ENCODE measurements around the gene HIRIP3.
"Not testable (repeated sequence)": the region's sequence is repeated elsewhere in the genome, so short reads cannot be mapped to it uniquely, and the experiment has no call there.

The HIRIP3 gene

GRCh38 chr16:29995324-29995910 lies at the start of gene HIRIP3:
Gene HIRIP3, minus strand, starts transcription at chr16:29995617. Its CDS starts 12 bp downstream, at chr16:29995605.
- TF ChIP-seq PATZ1 (CRISPR knock-in tag; IDR thresholded peaks at IDR 0.05; ENCODE audit: borderline replicate concordance) (no peak), ISL1 (CRISPR knock-in tag; IDR thresholded peaks at IDR 0.05) (no peak), ZC3H10 (CRISPR knock-in tag; IDR thresholded peaks at IDR 0.05) (no peak), BACH2 (CRISPR knock-in tag; IDR thresholded peaks at IDR 0.05; ENCODE audit: borderline replicate concordance) (no peak), ZFP3 (CRISPR knock-in tag; IDR thresholded peaks at IDR 0.05) (no peak), CSRNP3 (CRISPR knock-in tag; IDR thresholded peaks at IDR 0.05) (no peak), TOX (CRISPR knock-in tag; IDR thresholded peaks at IDR 0.05; ENCODE audit: borderline replicate concordance) (no peak), OSR1 (CRISPR knock-in tag; IDR thresholded peaks at IDR 0.05) (no peak), TSHZ2 (CRISPR knock-in tag; IDR thresholded peaks at IDR 0.05) (no peak), ZFP30 (CRISPR knock-in tag; IDR thresholded peaks at IDR 0.05) (no peak), TCF4 (CRISPR knock-in tag; IDR thresholded peaks at IDR 0.05; ENCODE audit: borderline replicate concordance) (no peak), ESRRG (CRISPR knock-in tag; IDR thresholded peaks at IDR 0.05) (no peak), ARNTL (CRISPR knock-in tag; IDR thresholded peaks at IDR 0.05; ENCODE audit: borderline replicate concordance, low read depth) (no peak), ZNF8 (CRISPR knock-in tag; IDR thresholded peaks at IDR 0.05) (no peak)
- ATAC-seq = peak; percentile 68

- ATAC-seq = peak; percentile 74
- TF ChIP-seq GLIS3 (CRISPR knock-in tag; IDR thresholded peaks at IDR 0.05) = no peak
- TF ChIP-seq ZFP3 (CRISPR knock-in tag; IDR thresholded peaks at IDR 0.05) = no peak
- no peak for TF ChIP-seq ISL1 (CRISPR knock-in tag; IDR thresholded peaks at IDR 0.05)
- TF ChIP-seq CSDC2 (CRISPR knock-in tag; IDR thresholded peaks at IDR 0.05) = no peak
- no peak for TF ChIP-seq PATZ1 (CRISPR knock-in tag; IDR thresholded peaks at IDR 0.05; ENCODE audit: borderline replicate concordance)
- no peak for TF ChIP-seq SNAI2 (CRISPR knock-in tag; IDR thresholded peaks at IDR 0.05)
- TF ChIP-seq CSRNP3 (CRISPR knock-in tag; IDR thresholded peaks at IDR 0.05) = no peak
- TF ChIP-seq CREB5 (CRISPR knock-in tag; IDR thresholded peaks at IDR 0.05; ENCODE audit: low read depth) = no peak
- TF ChIP-seq ZNF70 (CRISPR knock-in tag; IDR thresholded peaks at IDR 0.05) = no peak
These were observed 46.4 kb upstream of the HIRIP3 start for GRCh38 chr16:30041841-30042240.

- not testable (repeated sequence) for ATAC-seq
These were observed 45.3 kb upstream of the HIRIP3 start for GRCh38 chr16:30040690-30041089.
